Vagina (tissue), 2 donors: ENCODE data around the gene FGF18.
"Not testable (repeated sequence)": the region's sequence is repeated elsewhere in the genome, so short reads cannot be mapped to it uniquely, and the experiment has no call there.

Experiments used
- POLR2A ChIP-seq, 2 donors: fragments of 450-650 bp; IDR thresholded peaks; one replicate each; pipeline ENCODE4 v1.6.1; 2017; ENCODE audit warnings: antibody characterized with exemption in 2 of 2, mild to moderate bottlenecking in 2 of 2, moderate library complexity in 2 of 2
- TF ChIP-seq, protein P1 (sequence below), 3 experiments: fragments of 450-650 bp in 2 of 3; fragments of 200-600 bp in 1 of 3; sonication (generic) in 1 of 3; IDR thresholded peaks; one replicate each; pipeline ENCODE4 v1.5.1; 2017 to 2019; ENCODE audit warnings: antibody characterized with exemption in 3 of 3, mild to moderate bottlenecking in 2 of 3, moderate library complexity in 2 of 3

DNA sequence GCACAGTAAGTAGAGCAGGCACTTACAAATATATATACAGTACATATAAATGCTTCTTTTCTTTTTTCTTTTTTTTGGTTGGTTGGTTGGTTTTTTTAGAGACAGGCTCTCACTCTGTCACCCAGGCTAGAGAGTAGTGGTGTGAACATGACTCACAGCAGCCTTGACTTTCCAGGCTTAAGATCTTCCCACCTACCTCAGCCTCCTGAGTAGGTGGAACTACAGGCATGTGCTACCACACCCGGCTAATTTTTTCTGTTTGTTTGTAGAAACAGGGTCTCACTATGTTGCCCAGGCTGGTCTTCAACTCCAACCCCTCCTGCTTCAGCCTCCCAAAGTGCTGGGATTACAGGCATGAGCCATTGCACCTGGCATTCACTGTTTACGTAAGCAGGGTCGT is 34.4 kb upstream of the FGF18 start:
- TF ChIP-seq POLR2A (IDR thresholded peaks at IDR 0.05): not testable (repeated sequence)
- TF ChIP-seq, protein P1, sequence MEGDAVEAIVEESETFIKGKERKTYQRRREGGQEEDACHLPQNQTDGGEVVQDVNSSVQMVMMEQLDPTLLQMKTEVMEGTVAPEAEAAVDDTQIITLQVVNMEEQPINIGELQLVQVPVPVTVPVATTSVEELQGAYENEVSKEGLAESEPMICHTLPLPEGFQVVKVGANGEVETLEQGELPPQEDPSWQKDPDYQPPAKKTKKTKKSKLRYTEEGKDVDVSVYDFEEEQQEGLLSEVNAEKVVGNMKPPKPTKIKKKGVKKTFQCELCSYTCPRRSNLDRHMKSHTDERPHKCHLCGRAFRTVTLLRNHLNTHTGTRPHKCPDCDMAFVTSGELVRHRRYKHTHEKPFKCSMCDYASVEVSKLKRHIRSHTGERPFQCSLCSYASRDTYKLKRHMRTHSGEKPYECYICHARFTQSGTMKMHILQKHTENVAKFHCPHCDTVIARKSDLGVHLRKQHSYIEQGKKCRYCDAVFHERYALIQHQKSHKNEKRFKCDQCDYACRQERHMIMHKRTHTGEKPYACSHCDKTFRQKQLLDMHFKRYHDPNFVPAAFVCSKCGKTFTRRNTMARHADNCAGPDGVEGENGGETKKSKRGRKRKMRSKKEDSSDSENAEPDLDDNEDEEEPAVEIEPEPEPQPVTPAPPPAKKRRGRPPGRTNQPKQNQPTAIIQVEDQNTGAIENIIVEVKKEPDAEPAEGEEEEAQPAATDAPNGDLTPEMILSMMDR (IDR thresholded peaks at IDR 0.05): not testable (repeated sequence)
